C4-2B (cell line): ENCODE results near the gene TMEM131L.

Experiments
- ZFX ChIP-seq: fragments of 450-650 bp; IDR thresholded peaks from 2 replicates; pipeline ENCODE4 v1.6.1; 2017
- TF ChIP-seq, protein P1 (sequence below): fragments of 450-650 bp; conservative IDR thresholded peaks from 2 replicates; pipeline ENCODE4 v1.5.1; 2017; ENCODE audit warnings: mild to moderate bottlenecking

DNA sequence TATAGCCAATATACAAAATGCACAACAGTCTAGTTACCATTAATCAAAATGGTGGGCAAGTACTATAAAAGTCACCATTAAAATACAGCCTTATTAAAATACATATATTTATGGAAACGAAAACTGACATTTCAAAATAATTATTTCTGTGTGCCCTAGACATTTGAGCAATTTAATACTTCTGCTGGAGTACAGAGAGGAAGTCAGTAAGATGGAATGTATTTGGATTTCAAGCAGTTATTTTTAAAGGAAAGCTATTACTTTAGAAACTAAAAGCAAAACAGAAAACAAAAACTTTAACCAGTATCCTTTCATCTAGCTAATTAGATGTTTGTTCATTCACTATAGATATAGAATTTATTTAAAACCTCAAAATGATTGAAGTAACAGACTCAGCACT, 180.1 kb downstream of the TMEM131L start:
- TF ChIP-seq, protein P1, sequence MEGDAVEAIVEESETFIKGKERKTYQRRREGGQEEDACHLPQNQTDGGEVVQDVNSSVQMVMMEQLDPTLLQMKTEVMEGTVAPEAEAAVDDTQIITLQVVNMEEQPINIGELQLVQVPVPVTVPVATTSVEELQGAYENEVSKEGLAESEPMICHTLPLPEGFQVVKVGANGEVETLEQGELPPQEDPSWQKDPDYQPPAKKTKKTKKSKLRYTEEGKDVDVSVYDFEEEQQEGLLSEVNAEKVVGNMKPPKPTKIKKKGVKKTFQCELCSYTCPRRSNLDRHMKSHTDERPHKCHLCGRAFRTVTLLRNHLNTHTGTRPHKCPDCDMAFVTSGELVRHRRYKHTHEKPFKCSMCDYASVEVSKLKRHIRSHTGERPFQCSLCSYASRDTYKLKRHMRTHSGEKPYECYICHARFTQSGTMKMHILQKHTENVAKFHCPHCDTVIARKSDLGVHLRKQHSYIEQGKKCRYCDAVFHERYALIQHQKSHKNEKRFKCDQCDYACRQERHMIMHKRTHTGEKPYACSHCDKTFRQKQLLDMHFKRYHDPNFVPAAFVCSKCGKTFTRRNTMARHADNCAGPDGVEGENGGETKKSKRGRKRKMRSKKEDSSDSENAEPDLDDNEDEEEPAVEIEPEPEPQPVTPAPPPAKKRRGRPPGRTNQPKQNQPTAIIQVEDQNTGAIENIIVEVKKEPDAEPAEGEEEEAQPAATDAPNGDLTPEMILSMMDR, result no peak
- no peak for TF ChIP-seq ZFX
